Neutrophil (primary cell): ENCODE measurements around the gene NTN1.

Experiments
- H3K27ac ChIP-seq: fragments of 200-600 bp; sonication (generic); 2 replicates; pipeline ENCODE4 v1.5.1; 2016; ENCODE audit warnings: mild to moderate bottlenecking, moderate library complexity
- H3K27me3 ChIP-seq: fragments of 200-600 bp; sonication (generic); 2 replicates; pipeline ENCODE4 v1.6.0; 2016; ENCODE audit warnings: mild to moderate bottlenecking
- H3K36me3 ChIP-seq: fragments of 200-600 bp; sonication (generic); 2 replicates; pipeline ENCODE4 v1.5.1; 2017
- H3K4me1 ChIP-seq, 2 experiments: fragments of 200-600 bp in 1 of 2; sonication (generic) in 1 of 2; 1 replicate in 1 of 2; 2 replicates in 1 of 2; pipeline versions ENCODE4 v1.5.1 to v1.6.1; 2013 to 2016; ENCODE audit warnings: low read depth in 1 of 2, low read length in 1 of 2, mild to moderate bottlenecking in 1 of 2, moderate library complexity in 1 of 2; ENCODE audit not compliant: control insufficient read depth in 1 of 2, insufficient read depth in 1 of 2
- H3K4me3 ChIP-seq, 2 experiments: fragments of 200-600 bp in 1 of 2; sonication (generic) in 1 of 2; 1 replicate in 1 of 2; 2 replicates in 1 of 2; pipeline ENCODE4 v1.5.1; 2013 to 2016; ENCODE audit warnings: low read depth in 1 of 2, low read length in 1 of 2, mild to moderate bottlenecking in 1 of 2, moderate library complexity in 1 of 2
- H3K9me3 ChIP-seq: fragments of 200-600 bp; sonication (generic); 2 replicates; pipeline ENCODE4 v1.5.1; 2016
- TF ChIP-seq, protein P1 (sequence below): fragments of 200-600 bp; sonication (generic); IDR thresholded peaks from 2 replicates; pipeline ENCODE4 v1.5.1; 2016; ENCODE audit warnings: antibody characterized with exemption

Gene NTN1

DNA sequence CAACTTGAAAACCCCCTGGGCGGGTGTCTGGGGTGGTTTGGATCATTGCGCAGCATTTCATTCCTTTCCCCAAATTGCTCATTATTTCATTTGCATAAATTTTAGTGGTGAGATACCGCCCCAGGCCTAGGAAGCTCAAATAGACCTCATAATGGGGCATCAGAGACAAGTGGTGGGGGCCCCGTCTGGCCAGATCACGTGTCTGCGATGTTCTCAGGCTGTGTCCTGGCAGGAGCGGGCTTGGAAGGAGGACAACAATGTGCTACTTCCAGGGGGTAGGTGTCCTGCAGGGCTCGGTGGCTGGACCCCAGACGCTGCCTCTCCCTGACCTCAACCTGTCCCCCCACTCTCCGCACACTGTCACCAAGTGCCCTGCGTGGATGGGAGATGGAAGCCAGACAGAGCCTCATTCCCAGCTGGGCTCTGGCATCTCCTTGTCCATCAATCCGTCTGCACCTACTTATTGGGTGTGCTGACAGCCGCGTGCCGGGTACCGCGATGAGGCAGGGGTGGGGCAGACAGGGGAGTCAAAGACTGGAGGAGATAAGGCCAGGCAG lies 116.9 kb downstream of the NTN1 start:
- no peaks in the 10 kb centered on the region for H3K36me3 ChIP-seq
- no peaks in the 10 kb centered on the region for H3K27me3 ChIP-seq
- no peaks in the 10 kb centered on the region for H3K9me3 ChIP-seq
- H3K4me1 ChIP-seq: no peaks in the 10 kb centered on the region
- H3K27ac ChIP-seq: no peak overlapping the region
- H3K4me3 ChIP-seq: no peak overlapping the region
- TF ChIP-seq, protein P1, sequence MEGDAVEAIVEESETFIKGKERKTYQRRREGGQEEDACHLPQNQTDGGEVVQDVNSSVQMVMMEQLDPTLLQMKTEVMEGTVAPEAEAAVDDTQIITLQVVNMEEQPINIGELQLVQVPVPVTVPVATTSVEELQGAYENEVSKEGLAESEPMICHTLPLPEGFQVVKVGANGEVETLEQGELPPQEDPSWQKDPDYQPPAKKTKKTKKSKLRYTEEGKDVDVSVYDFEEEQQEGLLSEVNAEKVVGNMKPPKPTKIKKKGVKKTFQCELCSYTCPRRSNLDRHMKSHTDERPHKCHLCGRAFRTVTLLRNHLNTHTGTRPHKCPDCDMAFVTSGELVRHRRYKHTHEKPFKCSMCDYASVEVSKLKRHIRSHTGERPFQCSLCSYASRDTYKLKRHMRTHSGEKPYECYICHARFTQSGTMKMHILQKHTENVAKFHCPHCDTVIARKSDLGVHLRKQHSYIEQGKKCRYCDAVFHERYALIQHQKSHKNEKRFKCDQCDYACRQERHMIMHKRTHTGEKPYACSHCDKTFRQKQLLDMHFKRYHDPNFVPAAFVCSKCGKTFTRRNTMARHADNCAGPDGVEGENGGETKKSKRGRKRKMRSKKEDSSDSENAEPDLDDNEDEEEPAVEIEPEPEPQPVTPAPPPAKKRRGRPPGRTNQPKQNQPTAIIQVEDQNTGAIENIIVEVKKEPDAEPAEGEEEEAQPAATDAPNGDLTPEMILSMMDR: no peak

DNA sequence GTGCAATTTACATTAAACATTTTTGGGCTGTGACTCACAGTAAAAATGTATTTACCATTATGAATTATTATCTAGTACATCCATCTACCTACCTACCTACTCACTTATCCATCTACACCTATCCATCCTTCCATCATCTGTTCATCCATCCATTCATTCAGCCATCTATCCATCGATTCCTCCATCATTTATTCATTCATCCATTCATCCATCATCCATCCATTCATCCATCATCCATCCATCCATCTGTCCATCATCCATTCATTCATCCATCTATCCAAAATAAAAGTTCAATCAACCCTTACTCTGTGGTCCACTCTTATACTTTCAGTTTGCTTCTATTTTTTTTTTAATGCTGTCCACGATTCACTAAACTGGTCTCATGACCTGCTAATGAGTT lies 118.4 kb downstream of the NTN1 start:
- TF ChIP-seq, protein P1: no peak

DNA sequence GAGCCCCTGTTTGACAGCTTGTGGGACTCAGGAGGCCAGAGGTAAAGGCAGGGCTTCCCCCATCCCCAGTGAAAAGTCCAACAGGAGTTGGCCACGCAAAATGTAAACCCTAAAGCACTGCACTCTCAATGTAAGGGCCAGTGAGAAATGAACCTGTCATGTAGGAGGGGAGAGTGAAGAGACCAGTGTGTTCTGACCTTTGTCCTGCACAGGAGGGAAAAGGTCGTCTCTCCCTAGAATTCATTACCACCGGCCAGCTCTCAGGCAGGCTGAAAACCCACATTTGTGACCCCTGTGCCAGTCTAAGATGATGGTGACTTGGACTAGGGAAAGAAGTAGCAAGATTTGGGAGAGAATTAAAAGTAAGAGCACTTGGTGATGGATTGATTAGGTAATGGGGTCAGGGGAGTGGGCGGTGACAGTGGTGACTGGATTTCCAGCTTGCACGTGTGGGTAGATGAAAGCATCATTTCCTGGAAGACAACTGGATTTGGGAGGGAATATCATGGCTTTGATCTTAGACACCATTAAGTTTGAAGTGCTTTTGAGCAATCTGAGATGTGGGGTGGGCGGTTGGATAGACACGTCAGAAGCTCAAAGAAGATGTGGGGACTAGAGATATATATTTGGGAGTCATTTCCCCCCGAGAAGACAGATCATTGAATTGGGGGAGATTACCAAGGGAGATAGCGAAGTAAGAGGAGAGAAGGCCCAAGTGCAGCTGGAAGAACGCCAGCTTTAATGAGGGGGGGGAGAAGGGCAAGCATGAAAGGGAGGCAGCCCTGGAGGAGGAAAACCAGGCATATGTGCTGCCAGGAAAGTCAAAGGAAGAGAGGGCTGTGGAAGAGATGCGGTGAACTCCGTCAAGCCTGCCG lies 119.5 kb downstream of the NTN1 start:
- TF ChIP-seq, protein P1: no peak
- Histone ChIP-seq H3K27ac (no peak overlapping the region), H3K27me3 (no peaks in the 10 kb centered on the region), H3K36me3 (no peaks in the 10 kb centered on the region), H3K9me3 (no peaks in the 10 kb centered on the region), H3K4me1 (no peaks in the 10 kb centered on the region), H3K4me3 (no peak overlapping the region)

More for the DNA sequence above, 118.4 kb downstream of the NTN1 start:
- no peaks in the 10 kb centered on the region for H3K36me3 ChIP-seq
- H3K4me3 ChIP-seq: no peak overlapping the region
- no peaks in the 10 kb centered on the region for H3K4me1 ChIP-seq
- no peak overlapping the region for H3K27ac ChIP-seq
- no peaks in the 10 kb centered on the region for H3K9me3 ChIP-seq
- no peaks in the 10 kb centered on the region for H3K27me3 ChIP-seq

DNA sequence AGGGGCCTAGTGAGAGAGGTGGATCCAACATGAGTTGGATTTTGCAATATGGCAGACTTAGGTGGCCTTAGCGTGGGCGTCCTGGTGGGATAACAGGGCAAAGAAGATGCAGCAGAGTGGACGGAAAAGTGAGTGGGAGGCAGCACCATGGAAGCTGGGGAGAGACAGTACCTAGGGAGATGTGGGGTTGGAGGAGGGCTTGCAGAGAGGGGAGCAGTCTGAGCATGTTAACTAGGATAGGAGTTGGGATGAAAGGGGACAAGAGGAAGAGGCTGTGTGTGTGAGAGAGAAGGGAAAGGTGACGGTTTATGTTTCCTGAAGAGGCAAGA lies 120.1 kb downstream of the NTN1 start:
- Histone ChIP-seq H3K9me3 (no peaks in the 10 kb centered on the region), H3K4me3 (no peak overlapping the region), H3K27ac (no peak overlapping the region), H3K36me3 (no peaks in the 10 kb centered on the region), H3K4me1 (no peaks in the 10 kb centered on the region), H3K27me3 (no peaks in the 10 kb centered on the region)
- TF ChIP-seq, protein P1: no peak

DNA sequence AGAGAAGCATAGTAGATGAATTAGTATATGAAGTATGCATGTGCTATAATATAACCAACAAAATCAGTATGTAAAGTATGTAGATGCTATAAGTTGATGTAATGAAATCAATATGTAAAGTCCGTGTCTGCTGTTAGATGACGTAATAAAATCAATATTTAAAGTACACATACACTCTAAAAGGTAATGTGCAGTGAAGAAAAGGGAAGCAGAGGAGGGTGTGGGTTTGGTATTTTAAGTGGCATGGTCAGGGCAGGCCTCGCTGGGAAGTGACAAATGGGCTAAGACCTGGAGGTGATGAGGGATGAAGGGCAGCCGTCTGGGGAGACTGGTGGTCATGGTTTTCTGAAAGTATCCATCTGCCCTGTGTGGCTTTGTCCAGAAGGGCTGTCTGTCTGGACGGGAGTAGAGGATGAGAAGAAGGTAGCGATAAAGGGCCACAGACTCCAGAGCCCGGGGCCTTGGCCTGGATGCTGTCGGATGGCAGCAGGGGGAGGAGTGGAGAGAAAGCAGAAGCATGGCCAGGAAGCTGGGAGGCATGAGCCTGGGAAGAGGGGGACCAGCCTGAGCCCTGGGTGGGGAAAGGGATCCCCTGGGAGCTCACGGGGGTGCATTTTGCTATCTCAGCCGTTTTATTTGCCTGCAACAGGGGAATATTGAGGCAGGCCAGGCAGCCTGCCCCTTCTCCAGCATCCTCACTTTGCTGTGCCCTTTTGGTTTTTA lies 121.6 kb downstream of the NTN1 start:
- Histone ChIP-seq H3K4me1 (no peaks in the 10 kb centered on the region), H3K36me3 (no peaks in the 10 kb centered on the region), H3K9me3 (no peaks in the 10 kb centered on the region), H3K27ac (no peak overlapping the region), H3K27me3 (no peaks in the 10 kb centered on the region), H3K4me3 (no peak overlapping the region)
- TF ChIP-seq, protein P1: no peak
